HG03354 (cell line): ENCODE measurements around the gene ABCA4.

ENCODE experiments used
- ATAC-seq: cut with Tn5 transposase; IDR thresholded peaks from one replicate; pipeline ENCODE4 v1.9.1; 2021; ENCODE audit warnings: mild to moderate bottlenecking; ENCODE audit not compliant: unreplicated experiment, poor library complexity, severe bottlenecking

Gene ABCA4

DNA sequence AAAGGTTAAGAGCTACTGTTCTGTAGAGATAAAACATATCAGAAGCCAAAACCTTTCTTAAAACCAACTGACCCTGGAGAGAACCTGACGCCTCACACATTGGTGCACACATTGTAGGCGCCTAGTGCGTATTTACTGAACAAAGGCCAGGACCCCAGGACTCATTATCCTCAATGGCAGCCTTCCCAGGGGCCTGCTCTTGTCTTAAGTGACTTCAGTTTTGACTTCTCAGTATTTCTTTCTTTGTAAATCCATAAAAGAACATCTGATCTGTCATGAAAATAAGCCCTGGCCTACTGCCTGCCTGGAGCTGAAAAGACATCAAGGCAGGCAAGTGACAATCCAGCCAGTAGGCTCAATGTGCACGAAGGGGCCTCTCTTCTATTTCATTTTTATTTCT, 27.6 kb downstream of the ABCA4 start:
- ATAC-seq, result no peak

DNA sequence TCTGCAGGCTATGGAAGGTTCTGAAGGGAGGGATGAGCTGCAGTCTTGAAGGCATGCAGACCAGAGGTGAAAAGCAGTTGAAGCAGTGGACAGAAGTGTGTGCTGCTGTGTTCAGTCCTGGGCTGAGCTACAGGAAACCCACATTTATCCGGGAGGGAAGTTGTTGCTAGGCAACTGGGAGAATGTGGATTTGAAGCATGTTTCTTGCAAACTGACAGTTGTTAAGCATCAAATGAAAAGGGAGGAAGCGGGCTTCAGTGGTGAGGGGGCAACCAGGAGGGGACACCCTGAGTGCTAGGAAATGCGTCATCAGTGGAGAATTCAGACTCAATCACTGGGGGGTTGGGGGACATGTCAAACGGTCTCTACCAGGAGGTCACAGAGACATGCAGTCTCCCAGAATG, 28.7 kb downstream of the ABCA4 start:
- no peak for ATAC-seq

DNA sequence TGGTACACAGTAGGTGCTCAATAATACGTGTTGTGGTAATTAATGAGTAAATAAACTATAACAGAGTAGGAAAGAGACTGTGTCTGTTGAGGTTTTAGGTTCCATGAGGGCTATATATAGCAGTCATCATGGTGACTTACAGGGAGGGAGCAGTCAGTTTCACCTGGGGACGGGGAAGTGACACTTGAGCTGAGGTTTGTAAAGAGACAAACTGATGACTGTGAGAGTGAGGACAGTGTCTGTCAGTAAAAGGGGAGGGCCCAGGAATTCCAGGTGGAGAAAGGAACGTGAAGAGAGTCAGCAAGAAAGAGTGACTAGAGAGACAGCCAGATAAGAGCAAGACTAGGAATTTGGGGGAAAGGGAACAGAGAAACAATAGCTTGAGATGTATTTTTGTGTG, 30.2 kb downstream of the ABCA4 start:
- peak; percentile 41 for ATAC-seq

DNA sequence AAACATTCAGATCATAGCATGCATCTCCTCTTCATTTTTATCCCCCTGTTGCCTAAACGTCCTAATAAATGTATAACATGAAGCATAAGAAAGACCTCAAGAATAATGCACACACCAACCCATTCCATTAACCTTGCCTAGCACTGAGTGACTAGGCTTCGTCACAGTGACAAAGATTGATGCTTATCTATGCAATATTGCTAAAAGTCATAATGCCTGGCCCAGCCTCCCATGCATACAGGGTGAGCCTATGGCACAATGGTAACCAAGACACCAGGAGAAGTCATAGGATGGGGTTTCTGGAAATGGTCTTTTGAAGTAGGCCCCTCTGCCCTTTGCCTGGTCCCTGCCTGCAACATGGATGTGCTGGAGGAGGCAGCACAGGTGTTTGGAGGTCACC, 33.8 kb downstream of the ABCA4 start:
- ATAC-seq, result no peak

DNA sequence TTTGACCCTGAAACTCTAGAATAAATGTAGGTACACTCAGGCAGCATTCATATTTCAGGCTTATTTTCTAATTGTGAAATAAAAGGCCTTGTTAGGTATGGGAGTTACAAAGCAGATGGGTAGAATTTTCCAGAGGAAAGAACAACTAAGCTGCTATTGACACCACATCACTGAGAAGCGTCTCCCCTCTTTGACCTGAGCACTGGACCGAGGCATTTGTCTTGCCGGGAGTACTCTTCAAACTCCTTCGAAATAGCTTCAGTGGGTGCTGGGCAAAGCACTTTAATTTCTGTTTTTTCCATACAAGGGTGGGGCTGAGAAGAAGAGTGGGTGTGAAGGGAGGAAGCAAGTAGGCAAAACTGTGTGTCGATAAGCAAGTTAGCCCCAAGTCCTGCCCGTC, 36.4 kb downstream of the ABCA4 start:
- ATAC-seq, result no peak

DNA sequence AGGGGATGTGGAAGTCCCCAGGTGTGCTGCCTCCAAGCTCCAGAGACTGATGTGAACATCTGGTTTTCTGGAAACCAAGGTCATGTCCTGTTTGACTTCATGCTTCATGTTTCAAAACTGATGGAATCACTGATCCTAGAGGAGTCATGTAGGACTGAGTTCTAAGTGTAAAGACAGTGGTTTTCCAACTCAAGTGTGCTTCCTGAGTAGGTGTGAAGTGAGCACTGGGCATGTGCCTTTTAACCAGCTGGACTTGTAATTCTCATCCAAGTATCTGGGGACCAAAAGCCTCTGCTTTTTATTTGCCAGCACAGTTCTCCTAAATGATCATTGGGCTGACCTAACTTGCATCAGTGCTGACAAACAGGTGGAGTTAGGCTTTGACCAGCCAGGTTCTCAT, 36.9 kb downstream of the ABCA4 start:
- no peak for ATAC-seq

- no peak for ATAC-seq
Observed at GRCh38 chr1:94083681-94084080, 37.3 kb downstream of the ABCA4 start.

- ATAC-seq, result no peak
Observed at GRCh38 chr1:94081566-94082344, 39.2 kb downstream of the ABCA4 start.

- no peak for ATAC-seq
Observed at GRCh38 chr1:94079989-94080388, 41.0 kb downstream of the ABCA4 start.

- no peak for ATAC-seq
Observed at GRCh38 chr1:94079080-94079940, 41.6 kb downstream of the ABCA4 start.

DNA sequence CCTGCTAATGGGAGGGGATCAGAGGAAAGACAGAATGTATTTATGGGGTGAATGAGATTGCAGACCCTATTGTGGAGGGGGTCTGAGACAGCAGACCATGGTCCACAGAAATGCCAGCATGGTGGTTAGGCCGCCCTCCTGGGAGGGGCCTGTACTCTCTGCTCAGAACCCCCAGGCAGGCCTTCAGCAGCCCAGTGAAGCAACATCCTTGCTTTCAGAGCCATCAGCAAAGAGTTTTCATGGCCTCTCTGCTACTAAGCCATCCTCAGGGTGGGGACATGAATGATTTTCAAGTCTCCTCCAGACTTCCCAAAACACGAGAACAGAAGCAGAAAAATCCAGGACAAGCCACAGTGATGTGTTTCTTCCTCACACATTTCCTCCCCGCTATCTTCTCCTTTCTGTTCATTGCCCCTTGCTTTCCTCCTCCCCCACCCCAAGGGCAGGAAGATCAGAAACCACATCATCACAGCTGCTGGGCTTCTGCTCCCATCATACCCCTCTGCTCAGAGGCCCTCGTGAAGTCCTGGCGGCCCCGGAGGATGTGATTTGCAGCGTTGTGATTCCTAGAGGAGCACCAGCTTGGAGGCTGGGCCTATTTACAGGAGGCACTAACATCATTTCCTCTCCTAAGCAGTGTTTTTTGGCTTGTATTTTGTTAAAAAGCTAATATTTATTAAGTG, 48.0 kb downstream of the ABCA4 start:
- ATAC-seq, result no peak

DNA sequence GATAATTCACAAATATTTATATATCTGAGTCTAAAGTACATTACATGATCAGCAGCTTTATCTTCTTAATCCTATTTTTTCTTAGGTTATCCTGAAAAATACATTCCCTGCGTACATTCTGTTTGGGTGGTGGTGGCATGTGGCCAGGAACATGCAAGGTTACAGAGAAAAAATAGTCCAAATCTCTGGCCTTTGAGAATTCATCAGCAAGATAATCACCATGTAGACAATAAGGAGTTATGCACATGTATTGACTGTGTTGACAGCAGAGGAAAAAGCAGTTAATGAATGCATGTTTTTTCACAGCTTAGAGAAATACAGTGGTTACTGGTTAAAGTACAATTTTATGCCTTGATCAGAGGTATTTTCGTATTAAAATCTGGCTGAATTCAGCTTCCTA, 49.0 kb downstream of the ABCA4 start:
- no peak for ATAC-seq

GRCh38 chr1:94071391-94071790, 49.6 kb downstream of the ABCA4 start:
- ATAC-seq, result no peak

DNA sequence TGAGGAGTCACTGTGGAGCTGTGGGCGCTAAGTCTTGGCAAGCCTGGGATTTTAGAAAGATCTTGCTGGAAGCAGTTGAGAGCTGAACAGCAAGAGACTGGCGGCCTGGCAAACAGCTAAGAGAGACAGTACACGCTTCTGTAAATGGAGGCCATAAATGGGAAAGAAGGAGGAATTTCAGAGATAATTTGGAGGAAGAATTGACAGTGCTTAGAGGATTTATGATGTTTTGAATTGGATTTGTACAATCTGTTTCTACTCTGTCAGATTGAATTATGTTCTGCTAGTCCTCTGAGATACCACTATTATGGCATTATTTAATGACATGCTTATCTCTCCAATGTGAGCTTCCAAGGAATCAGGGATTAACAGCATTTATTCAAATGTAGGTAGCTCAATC, 50.1 kb downstream of the ABCA4 start:
- ATAC-seq, result no peak

DNA sequence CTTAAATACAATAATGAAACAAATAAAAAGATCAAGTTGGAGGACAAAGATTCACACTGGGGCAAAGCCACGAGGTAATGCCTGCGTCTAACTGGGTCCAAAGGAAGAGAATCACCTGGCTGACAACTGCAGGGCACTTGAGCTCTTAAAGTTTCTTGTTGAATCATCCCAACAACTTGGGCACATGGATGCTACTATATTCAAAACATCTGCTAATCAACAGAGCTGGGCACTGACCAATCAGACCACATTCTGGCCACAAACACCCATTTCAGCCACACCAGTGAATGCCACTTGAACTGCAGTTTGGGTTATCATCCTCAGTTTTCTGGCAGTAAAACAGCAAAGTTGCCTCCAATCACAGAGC, 51.0 kb downstream of the ABCA4 start:
- no peak for ATAC-seq

GRCh38 chr1:94068999-94069918, 51.7 kb downstream of the ABCA4 start:
- ATAC-seq, result no peak

DNA sequence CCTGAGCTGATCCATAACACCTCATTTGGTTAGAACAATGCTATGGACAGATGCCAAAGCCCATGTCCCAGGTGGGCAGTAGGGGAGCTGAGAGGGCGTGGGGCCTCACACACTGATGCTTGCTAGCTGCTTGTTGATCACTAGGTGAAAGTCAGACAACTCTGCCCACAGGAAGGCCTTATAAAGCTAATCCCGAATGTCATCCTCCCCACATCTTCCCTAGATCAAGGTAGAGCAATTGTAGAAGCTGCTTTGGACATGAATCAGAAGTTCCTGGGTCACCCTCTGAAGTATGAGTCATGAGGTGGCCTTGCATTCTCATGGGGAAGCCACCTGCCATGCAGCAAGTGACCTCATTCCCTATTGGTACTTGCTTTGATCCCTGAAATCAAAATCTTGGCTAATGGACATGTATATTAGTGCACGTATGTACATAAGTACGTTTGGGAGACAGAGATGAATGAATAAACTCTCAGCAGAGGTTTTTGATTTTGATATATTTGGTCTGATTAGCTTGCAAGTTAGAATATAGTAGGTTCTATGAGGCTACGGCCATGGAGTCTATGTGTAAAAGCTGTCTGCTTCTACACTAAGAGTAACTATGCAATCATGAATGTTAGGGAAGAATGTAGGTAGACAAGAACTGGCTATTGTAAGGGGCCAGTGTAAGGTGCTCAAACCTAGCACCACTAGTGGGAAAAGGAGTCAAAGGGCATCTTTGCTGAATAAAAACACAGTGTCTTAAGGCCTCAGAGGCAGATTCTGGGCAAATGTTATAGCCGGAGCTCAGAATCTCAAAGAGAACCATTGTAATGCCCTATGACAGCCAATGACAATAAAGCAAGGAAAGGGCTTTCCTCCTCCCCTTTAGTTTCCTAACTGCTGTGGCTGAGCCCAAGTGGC, 52.6 kb downstream of the ABCA4 start:
- no peak for ATAC-seq

- no peak for ATAC-seq
Observed at GRCh38 chr1:94067196-94067595, 53.8 kb downstream of the ABCA4 start.

DNA sequence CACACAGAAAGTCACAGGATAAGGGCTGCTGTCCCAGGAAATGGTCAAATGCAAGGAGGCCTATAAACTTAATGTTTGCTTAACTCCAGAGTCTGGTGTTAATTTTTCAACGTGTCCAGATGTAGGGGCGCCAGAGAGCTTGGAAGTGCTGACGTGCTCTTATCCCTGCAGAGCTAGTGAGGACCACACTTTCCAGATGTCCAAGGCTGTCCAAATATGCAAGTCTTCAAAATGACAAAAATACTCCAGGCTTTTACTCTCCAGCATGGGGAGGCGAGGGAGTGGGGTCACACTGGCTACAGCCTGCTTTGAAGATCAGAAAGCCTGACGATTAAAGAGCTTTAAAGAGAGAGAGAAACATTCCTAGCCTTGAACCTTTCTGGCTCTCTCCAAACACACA, 57.6 kb downstream of the ABCA4 start:
- no peak for ATAC-seq
